ENCODE results near the gene PREX1.

- TF ChIP-seq CTCF (IDR thresholded peaks at IDR 0.05 in 8 of 11, conservative IDR thresholded peaks at IDR 0.05 in 3 of 11) = no peak
- TF ChIP-seq POLR2A (IDR thresholded peaks at IDR 0.05) = no peak
- no peak for TF ChIP-seq POLR2AphosphoS5 (IDR thresholded peaks at IDR 0.05)
Measured at GRCh38 chr20:48705240-48706115, 122.3 kb downstream of the PREX1 start.

Measured in spleen (tissue), 7 donors.